ENCODE measurements around the gene NAA25. TPM values are rescaled to one million over a fixed set of nuclear protein-coding genes. Genes with fewer than 3 reads are reported as not detected.

The NAA25 gene
- total RNA-seq, 1 experiment from 2014 or later = 41.0 TPM

GRCh38 chr12:112133418-112133817 lies 24.8 kb upstream of the NAA25 start:
- ChIA-PET CTCF (interaction anchor here (0.6 to 1.4 kb wide), 2 partner anchors 21 to 65 kb away, joined by 4 to 5 read pairs; no protein-coding TSS in a partner anchor), POLR2A (interaction anchor here (0.6 kb wide), 1 partner anchor 8 kb away, joined by 3 read pairs; no protein-coding TSS in a partner anchor)
- H3K36me3 Mint-ChIP-seq (ENCODE audit: insufficient read depth, unreplicated experiment) = peaks cover 18% of the 10 kb centered on the region
- H3K9me3 ChIP-seq = no peaks in the 10 kb centered on the region
- no peak overlapping the region for H3K4me3 ChIP-seq (ENCODE audit: low read depth, low read length)
- no peaks in the 10 kb centered on the region for H3K9me3 Mint-ChIP-seq (ENCODE audit: unreplicated experiment)
- H3K36me3 ChIP-seq (ENCODE audit: control insufficient read depth, insufficient read depth, low read length) = no peaks in the 10 kb centered on the region
- no peaks in the 10 kb centered on the region for H3K27me3 Mint-ChIP-seq (ENCODE audit: insufficient read depth, unreplicated experiment)
- H3K4me1 ChIP-seq = 0 out of 2 replicates have a peak, but pooled peaks cover 4% of the 10 kb centered on the region
- no peak overlapping the region for H3K4me3 Mint-ChIP-seq (ENCODE audit: unreplicated experiment)
- no TSS peak for BruUV-seq (replicated peaks)
- H3K27ac Mint-ChIP-seq (ENCODE audit: unreplicated experiment) = no peak overlapping the region
- DNase-seq = no peak
- intact Hi-C loops (cut with micrococcal nuclease; ENCODE audit: unreplicated experiment) = no loop called here
- H3K27me3 ChIP-seq (replicated peaks; ENCODE audit: control insufficient read depth, insufficient read depth, low read length) = no peaks in the 10 kb centered on the region
- H3K4me1 Mint-ChIP-seq (ENCODE audit: low read depth, unreplicated experiment) = no peaks in the 10 kb centered on the region
- no peak for TF ChIP-seq CTCF (IDR thresholded peaks at IDR 0.05; ENCODE audit: insufficient read depth in 1 of 2, low read depth in 1 of 2, low read length in 1 of 2, severe bottlenecking in 1 of 2, unreplicated experiment in 1 of 2)

- Histone ChIP-seq H3K27me3 (replicated peaks; ENCODE audit: control insufficient read depth, insufficient read depth, low read length) (no peaks in the 10 kb centered on the region), H3K36me3 (ENCODE audit: control insufficient read depth, insufficient read depth, low read length) (no peaks in the 10 kb centered on the region), H3K4me3 (ENCODE audit: low read depth, low read length) (no peak overlapping the region), H3K4me1 (0 out of 2 replicates have a peak, but pooled peaks cover 4% of the 10 kb centered on the region), H3K9me3 (no peaks in the 10 kb centered on the region)
- BruUV-seq (replicated peaks) = no TSS peak
- DNase-seq = no peak
- ChIA-PET CTCF (no interaction called here), POLR2A (no interaction called here)
- no peaks in the 10 kb centered on the region for H3K27me3 Mint-ChIP-seq (ENCODE audit: insufficient read depth, unreplicated experiment)
- intact Hi-C loops (cut with micrococcal nuclease; ENCODE audit: unreplicated experiment) = no loop called here
- H3K9me3 Mint-ChIP-seq (ENCODE audit: unreplicated experiment) = no peaks in the 10 kb centered on the region
- H3K4me3 Mint-ChIP-seq (ENCODE audit: unreplicated experiment) = no peak overlapping the region
- H3K27ac Mint-ChIP-seq (ENCODE audit: unreplicated experiment) = no peak overlapping the region
- H3K36me3 Mint-ChIP-seq (ENCODE audit: insufficient read depth, unreplicated experiment) = peaks cover 10% of the 10 kb centered on the region
- peaks cover 7% of the 10 kb centered on the region for H3K4me1 Mint-ChIP-seq (ENCODE audit: low read depth, unreplicated experiment)
- no peak for TF ChIP-seq CTCF (IDR thresholded peaks at IDR 0.05; ENCODE audit: insufficient read depth in 1 of 2, low read depth in 1 of 2, low read length in 1 of 2, severe bottlenecking in 1 of 2, unreplicated experiment in 1 of 2)
Observed at GRCh38 chr12:112131686-112132085, 23.1 kb upstream of the NAA25 start.

GRCh38 chr12:112130441-112130998 lies 21.9 kb upstream of the NAA25 start:
- Mint-ChIP-seq H3K4me3 (ENCODE audit: unreplicated experiment) (no peak overlapping the region), H3K36me3 (ENCODE audit: insufficient read depth, unreplicated experiment) (peaks cover 7% of the 10 kb centered on the region), H3K4me1 (ENCODE audit: low read depth, unreplicated experiment) (peaks cover 7% of the 10 kb centered on the region), H3K27me3 (ENCODE audit: insufficient read depth, unreplicated experiment) (no peaks in the 10 kb centered on the region), H3K9me3 (ENCODE audit: unreplicated experiment) (no peaks in the 10 kb centered on the region), H3K27ac (ENCODE audit: unreplicated experiment) (no peak overlapping the region)
- POLR2A ChIA-PET = no interaction called here
- H3K9me3 ChIP-seq = no peaks in the 10 kb centered on the region
- CTCF ChIA-PET = interaction anchor here (0.5 kb wide), 1 partner anchor 51 kb away, joined by 5 read pairs; no protein-coding TSS in a partner anchor
- no peak for TF ChIP-seq CTCF (IDR thresholded peaks at IDR 0.05; ENCODE audit: insufficient read depth in 1 of 2, low read depth in 1 of 2, low read length in 1 of 2, severe bottlenecking in 1 of 2, unreplicated experiment in 1 of 2)
- DNase-seq = no peak
- intact Hi-C loops (cut with micrococcal nuclease; ENCODE audit: unreplicated experiment) = no loop called here
- BruUV-seq (replicated peaks) = no TSS peak
- 0 out of 2 replicates have a peak, but pooled peaks cover 4% of the 10 kb centered on the region for H3K4me1 ChIP-seq
- no peaks in the 10 kb centered on the region for H3K27me3 ChIP-seq (replicated peaks; ENCODE audit: control insufficient read depth, insufficient read depth, low read length)
- no peaks in the 10 kb centered on the region for H3K36me3 ChIP-seq (ENCODE audit: control insufficient read depth, insufficient read depth, low read length)
- no peak overlapping the region for H3K4me3 ChIP-seq (ENCODE audit: low read depth, low read length)
